ENCODE measurements around the gene VPS41.
"Not testable (repeated sequence)": the region's sequence is repeated elsewhere in the genome, so short reads cannot be mapped to it uniquely, and the experiment has no call there.

The VPS41 gene

GRCh38 chr7:38908759-38909335 lies at the start of gene VPS41:
Gene VPS41 (minus strand): TSS chr7:38909191. CDS start chr7:38909174, 17 bp downstream.
- DNase-seq = peak; percentile 21

DNA sequence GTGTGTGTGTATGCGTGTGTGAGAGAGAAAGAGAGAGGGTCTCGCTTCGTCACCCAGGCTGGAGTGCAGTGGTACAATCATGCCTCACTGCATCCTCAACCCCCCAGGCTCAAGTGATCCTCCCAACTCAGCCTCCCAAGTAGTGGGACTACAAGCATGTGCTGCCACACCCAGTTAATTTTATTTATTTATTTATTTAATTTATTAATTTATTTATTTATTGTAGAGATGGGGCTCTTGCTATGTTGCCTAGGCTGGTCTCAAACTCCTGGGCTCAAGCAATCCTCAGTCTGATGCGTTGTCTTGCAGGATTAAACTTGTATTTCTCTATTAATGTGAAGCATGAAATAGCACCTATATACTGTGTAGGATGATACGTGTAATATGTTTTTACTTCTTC lies 46.9 kb upstream of the VPS41 start:
- DNase-seq = no peak

- no peak for DNase-seq
Observed at GRCh38 chr7:38953971-38954370, 45.0 kb upstream of the VPS41 start.

DNA sequence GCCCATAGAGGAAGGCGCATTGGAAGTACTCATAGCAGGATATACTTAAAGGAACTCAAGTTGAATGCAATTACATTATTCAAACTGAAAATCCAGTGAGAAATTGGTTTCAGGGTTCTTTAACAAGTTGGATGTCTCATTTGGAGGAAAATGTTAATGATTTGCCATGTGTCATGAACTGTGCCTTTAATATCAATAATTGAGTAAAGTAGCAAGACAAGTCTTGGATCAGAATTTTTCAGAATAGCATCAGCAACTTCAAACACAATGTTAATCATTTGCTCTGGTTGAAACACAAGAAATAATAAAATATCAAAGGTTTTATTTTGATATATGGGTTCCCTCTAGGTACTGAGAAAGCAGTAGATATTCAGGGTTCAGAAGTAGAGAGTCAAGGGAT lies 44.2 kb upstream of the VPS41 start:
- DNase-seq = no peak

DNA sequence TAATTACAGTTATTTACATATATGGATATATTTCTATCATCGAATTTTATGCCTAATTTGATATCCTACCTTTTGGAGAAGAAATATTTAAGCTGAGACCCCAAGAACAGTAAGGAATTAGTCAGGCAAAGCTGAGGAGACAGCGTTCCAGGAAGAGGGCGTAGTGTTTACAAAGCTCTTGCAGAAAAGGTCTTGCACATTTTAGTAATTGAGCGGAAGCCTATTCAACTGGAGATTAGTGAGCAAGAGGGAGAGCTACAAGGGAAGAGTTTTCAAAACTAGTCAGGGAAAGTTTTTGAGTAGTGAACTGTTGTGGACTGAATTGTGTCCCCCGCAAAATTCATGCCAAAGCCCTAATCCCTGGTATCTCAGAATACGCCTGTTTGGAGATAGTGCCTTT lies 42.2 kb upstream of the VPS41 start:
- DNase-seq = no peak

DNA sequence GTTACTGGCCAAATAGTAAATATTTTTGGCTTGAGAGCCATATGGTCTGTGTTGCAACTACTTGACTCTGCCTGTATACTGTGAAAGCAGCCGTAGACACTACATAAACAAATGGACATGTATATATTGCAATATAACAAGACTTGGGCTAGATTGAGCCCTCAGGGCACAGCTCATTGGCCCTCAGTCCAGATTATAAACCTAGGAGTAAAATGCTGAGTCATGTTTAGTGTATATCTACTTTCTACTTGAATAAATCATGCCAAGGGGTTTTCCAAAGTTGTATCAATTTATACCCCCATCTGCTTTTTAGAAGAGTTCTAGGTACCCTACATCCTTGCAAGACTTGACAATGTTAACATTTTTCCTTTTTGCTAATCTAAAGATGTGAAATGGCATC lies 41.3 kb upstream of the VPS41 start:
- no peak for DNase-seq

DNA sequence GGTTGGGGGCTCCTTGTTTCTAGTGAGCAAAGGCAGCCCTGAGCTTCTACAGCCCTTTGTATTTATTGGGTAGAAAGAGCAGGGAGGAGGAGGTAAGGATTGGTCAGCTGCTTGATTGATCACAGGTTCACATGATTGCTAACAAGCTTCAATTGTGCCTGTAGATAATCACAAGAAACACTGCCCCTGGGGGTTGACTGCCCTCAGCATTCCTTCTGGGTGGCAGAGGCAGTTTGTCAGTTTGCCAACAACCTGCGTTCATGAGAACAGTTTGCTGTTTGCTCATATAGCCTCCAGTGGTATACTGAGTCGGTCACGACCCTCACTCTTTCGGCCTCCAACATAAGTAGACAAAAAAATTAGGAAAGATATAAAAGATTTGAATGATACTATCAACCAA lies 38.5 kb upstream of the VPS41 start:
- not testable (repeated sequence) for DNase-seq

DNA sequence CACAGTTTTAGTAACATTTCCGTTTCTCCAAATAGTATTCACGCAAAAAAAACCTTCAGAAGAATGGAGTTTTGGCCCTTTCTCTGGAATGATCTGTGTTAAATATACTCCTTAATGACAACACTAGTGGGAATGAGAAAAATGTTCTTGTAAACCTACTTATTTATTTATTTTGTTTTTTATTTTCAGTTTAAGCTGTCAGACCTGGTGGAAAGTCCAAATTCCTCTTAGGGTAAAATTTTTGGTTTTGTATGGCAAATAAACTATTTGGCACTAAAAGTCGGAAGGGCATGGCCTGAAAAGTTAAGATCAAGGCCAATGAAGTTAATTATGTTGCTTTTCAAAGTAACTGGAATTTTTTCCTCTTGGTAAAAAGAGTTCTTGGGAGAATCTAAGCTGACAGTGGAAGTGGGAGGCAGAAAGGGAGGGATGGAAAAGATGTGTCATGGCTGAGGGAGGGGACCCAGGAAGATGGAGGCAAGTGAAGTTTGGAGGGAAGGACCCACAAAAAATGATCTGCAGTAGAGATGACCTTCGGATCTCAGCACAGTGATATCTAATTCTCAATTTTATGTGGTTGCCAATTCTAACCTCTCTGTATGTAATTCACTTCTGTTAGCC lies 33.5 kb upstream of the VPS41 start:
- DNase-seq = no peak

- no peak for DNase-seq
Observed at GRCh38 chr7:38940774-38941173, 31.8 kb upstream of the VPS41 start.

- no peak for DNase-seq
Observed at GRCh38 chr7:38938589-38938988, 29.6 kb upstream of the VPS41 start.

- DNase-seq = no peak
Observed at GRCh38 chr7:38938001-38938485, 29.1 kb upstream of the VPS41 start.

DNA sequence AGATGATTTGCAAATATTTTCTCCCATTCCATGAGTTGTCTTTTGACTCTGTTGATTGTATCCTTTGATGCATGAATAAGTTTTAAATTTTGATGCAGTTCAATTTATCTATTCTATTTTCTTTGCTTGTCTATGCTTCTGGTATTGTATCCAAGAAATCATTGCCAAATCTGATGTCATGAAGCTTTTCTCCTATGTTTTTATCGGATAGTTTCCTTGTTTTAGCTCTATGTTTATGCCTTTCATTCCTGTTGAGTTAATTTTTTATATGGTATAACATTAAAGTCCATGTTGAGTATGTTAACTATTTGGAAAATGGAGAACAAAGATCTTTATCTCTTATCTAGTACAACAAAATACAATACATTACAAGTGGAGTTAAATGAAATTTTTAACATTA lies 27.6 kb upstream of the VPS41 start:
- no peak for DNase-seq

- DNase-seq = no peak
Observed at GRCh38 chr7:38934536-38934935, 25.5 kb upstream of the VPS41 start.

DNA sequence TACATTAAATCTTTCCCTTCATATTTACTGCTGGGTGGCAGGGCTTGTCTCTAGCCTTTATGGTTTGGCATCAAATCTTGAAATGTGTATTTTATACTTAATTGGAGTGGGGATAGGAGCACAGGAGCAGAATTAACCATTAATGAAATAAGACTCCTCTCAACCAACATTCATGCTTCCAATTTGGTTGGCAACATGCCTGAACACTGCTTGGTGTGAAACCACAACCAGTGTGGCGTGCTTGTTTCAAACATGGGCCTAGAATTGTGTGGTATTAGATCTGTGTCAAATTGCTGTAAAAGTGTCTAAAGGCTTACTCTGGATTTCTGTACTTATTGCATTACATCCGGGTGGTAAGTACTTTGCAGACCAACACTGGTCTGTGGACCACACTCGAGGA lies 25.1 kb upstream of the VPS41 start:
- no peak for DNase-seq

- DNase-seq = peak; percentile 19
Observed at GRCh38 chr7:38932509-38933168, 23.6 kb upstream of the VPS41 start.

DNA sequence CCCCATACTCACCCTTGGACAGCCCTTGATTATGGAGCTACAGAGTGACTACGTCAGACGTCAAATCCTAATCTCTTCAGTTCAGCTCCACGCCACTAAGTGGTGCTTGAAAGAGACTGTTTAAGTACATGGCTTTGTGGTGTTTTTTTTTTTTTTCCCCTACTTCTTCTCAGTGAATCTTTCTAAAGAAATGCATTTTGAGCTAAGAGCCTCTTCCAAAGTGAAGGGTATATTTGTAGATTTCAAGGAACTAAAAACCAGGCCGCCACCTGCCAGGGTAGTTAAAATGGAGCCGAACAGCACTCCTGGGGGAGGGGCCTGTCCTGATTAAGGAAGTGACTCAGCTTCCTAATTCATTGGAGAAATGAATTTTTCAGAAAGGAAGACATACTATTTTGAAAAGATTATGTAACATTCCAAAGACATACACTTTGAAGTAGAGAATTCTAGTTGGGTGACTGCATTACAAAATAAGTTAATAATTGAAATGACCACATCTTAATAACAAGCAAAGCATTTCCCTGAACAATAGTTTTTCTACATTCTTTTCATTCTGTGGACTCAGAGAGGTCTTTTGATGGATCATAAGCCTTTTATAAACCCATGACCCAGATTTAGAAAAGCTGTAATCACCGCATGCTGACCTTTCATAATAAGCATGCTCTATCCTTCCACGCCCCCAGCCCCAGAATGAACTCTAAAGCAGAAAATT lies 20.6 kb upstream of the VPS41 start:
- DNase-seq = no peak

DNA sequence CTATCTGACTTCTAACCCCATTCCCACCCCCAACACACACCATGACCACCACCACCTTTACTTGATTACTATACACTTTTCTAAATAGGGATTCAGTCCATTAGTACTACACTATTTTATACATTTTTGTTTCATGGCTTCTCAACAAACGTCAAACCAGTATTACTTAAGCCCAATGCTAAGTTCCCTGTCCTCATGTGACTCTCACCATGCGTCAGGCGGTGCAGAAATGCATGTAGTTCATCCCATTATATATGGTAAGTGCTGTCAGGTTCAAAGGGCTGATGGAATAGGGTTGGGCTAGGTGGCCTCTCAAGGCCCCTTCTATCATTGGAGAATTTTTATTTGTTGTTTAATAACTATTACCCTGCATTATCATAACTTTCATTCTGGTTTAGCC lies 19.5 kb upstream of the VPS41 start:
- DNase-seq = no peak

DNA sequence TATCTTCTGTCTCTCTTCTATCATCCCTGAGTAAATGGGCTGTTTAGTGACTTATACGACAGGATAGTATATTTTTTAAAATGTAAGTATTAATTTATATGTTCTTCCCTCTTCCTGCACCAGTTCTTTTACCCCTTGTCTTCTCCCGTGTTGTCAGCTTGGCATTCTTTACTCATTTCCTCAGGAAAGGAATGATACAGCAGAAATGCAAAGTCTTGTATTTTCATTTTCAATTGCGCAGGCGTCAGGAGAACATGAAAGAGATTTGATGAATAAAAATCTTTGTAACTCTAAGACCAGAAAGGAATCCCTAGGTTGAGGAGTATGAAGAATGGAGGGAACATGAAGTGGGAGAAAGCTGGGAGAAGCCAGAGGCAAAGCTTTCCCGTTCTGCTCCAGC lies 18.8 kb upstream of the VPS41 start:
- no peak for DNase-seq

DNA sequence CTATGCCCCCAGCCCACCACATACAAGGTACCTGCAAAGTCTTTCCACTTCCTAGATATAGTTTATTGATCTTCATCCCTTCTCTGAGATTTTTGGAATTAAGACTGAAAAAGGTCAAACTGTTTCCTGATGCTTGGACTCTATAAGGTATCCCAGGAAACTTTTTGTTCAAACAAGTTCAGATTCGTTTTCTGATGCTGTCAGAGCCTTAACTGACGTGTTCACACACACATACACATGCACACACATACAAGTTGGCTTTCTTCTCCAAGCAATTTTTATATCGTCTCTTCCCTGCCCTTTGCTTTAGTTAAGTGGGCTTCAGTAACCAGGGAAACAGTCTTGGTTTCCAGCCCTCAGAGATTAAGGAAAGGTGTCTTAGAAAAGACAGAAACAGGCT lies 11.7 kb upstream of the VPS41 start:
- no peak for DNase-seq

GRCh38 chr7:38916396-38916795 lies 7.4 kb upstream of the VPS41 start:
- DNase-seq = no peak

- DNase-seq = no peak
Observed at GRCh38 chr7:38909870-38910269, 879 bp upstream of the VPS41 start.

GRCh38 chr7:38907766-38908165 lies 1.2 kb downstream of the VPS41 start:
- DNase-seq = no peak

DNA sequence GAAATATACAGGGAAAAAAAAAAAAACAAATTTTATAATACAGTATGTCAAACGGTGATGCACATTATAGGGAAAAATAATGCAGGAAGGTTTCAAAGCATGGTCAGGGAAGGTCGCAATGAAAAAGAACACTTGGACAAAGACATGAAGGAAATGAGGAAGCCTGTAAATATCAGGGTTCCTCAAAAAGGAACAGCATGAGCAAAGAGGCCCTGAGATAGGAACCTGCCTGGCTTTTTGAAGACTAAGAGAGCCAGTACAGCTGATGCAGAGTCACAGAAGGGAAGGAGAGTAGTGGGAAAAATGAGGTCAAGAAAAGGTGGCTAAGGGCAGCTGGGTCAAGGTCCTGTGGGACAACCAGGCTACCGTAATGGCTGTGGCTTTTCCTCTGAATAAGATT lies 1.9 kb downstream of the VPS41 start:
- no peak for DNase-seq

Data from GOT3 (cell line).